PFSK-1 (cell line): ENCODE data around the gene FSTL4.

Source experiments
- POLR2AphosphoS5 ChIP-seq: IDR thresholded peaks from 2 replicates; pipeline ENCODE4 v1.6.1; 2012; ENCODE audit warnings: low read depth, mild to moderate bottlenecking, control low read depth, low read length, moderate library complexity
- SIN3A ChIP-seq: IDR thresholded peaks from 2 replicates; pipeline ENCODE4 v1.6.1; 2012; ENCODE audit warnings: mild to moderate bottlenecking, low read length, moderate library complexity, borderline replicate concordance; ENCODE audit not compliant: insufficient read depth

DNA sequence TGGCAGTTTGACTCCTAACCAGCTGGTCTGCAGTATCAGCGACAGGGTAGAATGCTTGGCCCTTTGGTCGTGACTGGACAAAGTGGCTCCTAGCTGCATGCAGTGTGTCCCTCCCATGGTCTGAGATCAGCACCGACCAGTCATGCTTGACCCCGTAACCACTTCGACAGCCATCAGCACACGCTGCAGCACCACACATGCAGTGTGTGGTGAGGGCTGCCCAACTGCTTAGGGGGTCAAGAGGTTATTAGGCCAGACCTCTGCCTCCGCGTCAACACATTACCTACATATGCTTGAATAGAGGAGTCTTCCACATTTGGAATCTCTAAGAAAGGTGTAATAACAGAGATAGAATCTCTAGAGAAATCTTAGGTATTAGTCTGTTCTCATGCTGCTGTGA is 139.1 kb downstream of the FSTL4 start:
- TF ChIP-seq SIN3A (no peak), POLR2AphosphoS5 (no peak)
